Panc1 (cell line): ENCODE results near the gene COL4A2. TPM values are rescaled to one million over a fixed set of nuclear protein-coding genes. Genes with fewer than 3 reads are reported as not detected.

Experiments
- ATAC-seq: fragments of 200-7000 bp; cut with Tn5 transposase; 2 replicates; pipeline ENCODE4 v1.9.1; 2020; ENCODE audit warnings: mild to moderate bottlenecking, moderate library complexity
- BruUV-seq: library from RNA; stranded (reverse); fragments of 400-500 nt; replicated peaks from 2 replicates; lab custom pipeline; 2021; lab: Mats Ljungman, UMichigan
- CTCF ChIA-PET: fragments of 300-600 bp; sonication (Branson Sonifier 250); formaldehyde crosslinking; loops from one replicate; lab custom pipeline; 2022; ENCODE audit warnings: antibody characterized with exemption; lab: Charles Lee
- POLR2A ChIA-PET: fragments of 300-600 bp; sonication (Branson Sonifier 250); formaldehyde crosslinking; loops from one replicate; lab custom pipeline; 2022; ENCODE audit warnings: antibody characterized with exemption; lab: Charles Lee
- DNase-seq: peaks from one replicate; pipeline ENCODE4 v3.0.0-alpha.2; 2010; ENCODE audit warnings: low read depth, low spot score
- H3K27ac ChIP-seq: 2 replicates; pipeline ENCODE4 v1.5.1; 2011; ENCODE audit warnings: mild to moderate bottlenecking, low read length, inconsistent platforms
- H3K27me3 ChIP-seq: fragments of 200-500 bp; sonication (Bioruptor generic); 2 replicates; pipeline ENCODE4 v1.6.0; 2014; ENCODE audit warnings: low read length, inconsistent platforms; ENCODE audit not compliant: control insufficient read depth, insufficient read depth
- H3K36me3 ChIP-seq: fragments of 200-500 bp; sonication (Bioruptor generic); 2 replicates; pipeline ENCODE4 v1.5.1; 2014; ENCODE audit warnings: inconsistent platforms, mild to moderate bottlenecking, low read length, moderate library complexity; ENCODE audit not compliant: control insufficient read depth, insufficient read depth
- H3K4me1 ChIP-seq: 2 replicates; pipeline ENCODE4 v1.5.1; 2011; ENCODE audit warnings: inconsistent platforms, mild to moderate bottlenecking, low read length, moderate library complexity; ENCODE audit not compliant: control insufficient read depth, insufficient read depth
- H3K4me3 ChIP-seq, 2 experiments: 2 replicates each; pipeline ENCODE4 v1.5.1; 2011 to 2012; ENCODE audit warnings: low read depth in 2 of 2, low read length in 2 of 2, mild to moderate bottlenecking in 2 of 2, inconsistent platforms in 1 of 2, moderate library complexity in 1 of 2
- H3K9me3 ChIP-seq: fragments of 200-500 bp; sonication (Bioruptor generic); 2 replicates; pipeline ENCODE4 v1.5.1; 2014; ENCODE audit warnings: low read depth, mild to moderate bottlenecking, inconsistent platforms, low read length, moderate library complexity; ENCODE audit not compliant: control insufficient read depth, insufficient read depth
- CTCF ChIP-seq: fragments of 450-650 bp; IDR thresholded peaks from 2 replicates; pipeline ENCODE4 v1.5.1; 2017; ENCODE audit warnings: mild to moderate bottlenecking
- POLR2AphosphoS5 ChIP-seq: IDR thresholded peaks from 2 replicates; pipeline ENCODE4 v1.6.1; 2012; ENCODE audit warnings: mild to moderate bottlenecking, low read depth, low read length, moderate library complexity
- SIN3A ChIP-seq: IDR thresholded peaks from 2 replicates; pipeline ENCODE4 v1.6.1; 2012; ENCODE audit warnings: low read depth, mild to moderate bottlenecking, low read length, moderate library complexity, borderline replicate concordance; ENCODE audit not compliant: insufficient read depth
- TCF7L2 ChIP-seq: IDR thresholded peaks from 2 replicates; pipeline ENCODE4 v1.6.1; 2011; ENCODE audit warnings: mild to moderate bottlenecking, low read depth, low read length, inconsistent platforms
- in situ Hi-C: cut with HindIII; loops from 2 replicates; pipeline ENCODE4 v1.10.0; 2016; ENCODE audit warnings: low sequenced_read_pairs, low pct_unique_long_range_greater_than_20kb
- intact Hi-C: fragments of 100-400 bp; cut with micrococcal nuclease; formaldehyde crosslinking; loops from one replicate; pipeline ENCODE4 v1.10.0; 2022; ENCODE audit not compliant: unreplicated experiment
- total RNA-seq: library from RNA; stranded (reverse); gene quantifications from one replicate; pipeline ENCODE4 v1.2.1, GENCODE V29; 2021; ENCODE audit not compliant: unreplicated experiment
- TF ChIP-seq, protein P1 (sequence below), 2 experiments: IDR thresholded peaks; 2 replicates each; pipeline ENCODE4 v1.6.1; 2011 to 2012; ENCODE audit warnings: low read depth in 2 of 2, control low read depth in 1 of 2, low read length in 1 of 2, mild to moderate bottlenecking in 1 of 2, moderate library complexity in 1 of 2; ENCODE audit not compliant: insufficient read depth in 1 of 2

COL4A2 gene
- total RNA-seq, 1 experiment from 2014 or later = 3.0 TPM

DNA sequence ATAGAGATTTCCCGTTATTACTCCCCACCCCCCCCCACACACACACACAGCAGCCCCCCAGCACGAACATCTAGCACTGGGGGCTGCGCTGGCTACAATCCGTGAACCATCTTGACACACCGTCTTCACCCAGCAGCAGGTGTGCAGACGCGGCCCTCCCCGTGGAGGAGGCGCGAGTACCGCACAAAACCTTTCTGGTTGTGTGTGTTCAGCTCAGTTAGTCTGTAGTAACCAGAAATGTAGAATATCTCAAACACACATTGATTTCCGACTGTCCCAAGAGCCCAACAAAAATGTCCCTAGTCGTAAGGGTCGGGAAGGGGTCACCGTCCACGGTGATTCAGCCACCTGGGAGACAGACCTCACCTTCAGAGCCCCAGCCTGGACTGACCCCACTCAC lies 131.7 kb downstream of the COL4A2 start:
- Histone ChIP-seq H3K27ac (no peak overlapping the region), H3K9me3 (no peaks in the 10 kb centered on the region), H3K27me3 (no peaks in the 10 kb centered on the region), H3K4me3 (no peak overlapping the region), H3K4me1 (no peaks in the 10 kb centered on the region), H3K36me3 (no peaks in the 10 kb centered on the region)
- ATAC-seq (no peak), DNase-seq (no peak)
- intact Hi-C loops (no loop called here), in situ Hi-C loops (no loop called here)
- BruUV-seq = no TSS peak
- ChIA-PET CTCF (no interaction called here), POLR2A (no interaction called here)
- TF ChIP-seq, protein P1, sequence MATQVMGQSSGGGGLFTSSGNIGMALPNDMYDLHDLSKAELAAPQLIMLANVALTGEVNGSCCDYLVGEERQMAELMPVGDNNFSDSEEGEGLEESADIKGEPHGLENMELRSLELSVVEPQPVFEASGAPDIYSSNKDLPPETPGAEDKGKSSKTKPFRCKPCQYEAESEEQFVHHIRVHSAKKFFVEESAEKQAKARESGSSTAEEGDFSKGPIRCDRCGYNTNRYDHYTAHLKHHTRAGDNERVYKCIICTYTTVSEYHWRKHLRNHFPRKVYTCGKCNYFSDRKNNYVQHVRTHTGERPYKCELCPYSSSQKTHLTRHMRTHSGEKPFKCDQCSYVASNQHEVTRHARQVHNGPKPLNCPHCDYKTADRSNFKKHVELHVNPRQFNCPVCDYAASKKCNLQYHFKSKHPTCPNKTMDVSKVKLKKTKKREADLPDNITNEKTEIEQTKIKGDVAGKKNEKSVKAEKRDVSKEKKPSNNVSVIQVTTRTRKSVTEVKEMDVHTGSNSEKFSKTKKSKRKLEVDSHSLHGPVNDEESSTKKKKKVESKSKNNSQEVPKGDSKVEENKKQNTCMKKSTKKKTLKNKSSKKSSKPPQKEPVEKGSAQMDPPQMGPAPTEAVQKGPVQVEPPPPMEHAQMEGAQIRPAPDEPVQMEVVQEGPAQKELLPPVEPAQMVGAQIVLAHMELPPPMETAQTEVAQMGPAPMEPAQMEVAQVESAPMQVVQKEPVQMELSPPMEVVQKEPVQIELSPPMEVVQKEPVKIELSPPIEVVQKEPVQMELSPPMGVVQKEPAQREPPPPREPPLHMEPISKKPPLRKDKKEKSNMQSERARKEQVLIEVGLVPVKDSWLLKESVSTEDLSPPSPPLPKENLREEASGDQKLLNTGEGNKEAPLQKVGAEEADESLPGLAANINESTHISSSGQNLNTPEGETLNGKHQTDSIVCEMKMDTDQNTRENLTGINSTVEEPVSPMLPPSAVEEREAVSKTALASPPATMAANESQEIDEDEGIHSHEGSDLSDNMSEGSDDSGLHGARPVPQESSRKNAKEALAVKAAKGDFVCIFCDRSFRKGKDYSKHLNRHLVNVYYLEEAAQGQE (IDR thresholded peaks at IDR 0.05; ENCODE audit: insufficient read depth in 1 of 2, low read depth in 2 of 2, low read length in 1 of 2) = no peak
- TF ChIP-seq SIN3A (no peak), TCF7L2 (no peak), POLR2AphosphoS5 (no peak), CTCF (no peak)

- Histone ChIP-seq H3K27me3 (no peaks in the 10 kb centered on the region), H3K9me3 (no peaks in the 10 kb centered on the region), H3K4me3 (no peak overlapping the region), H3K4me1 (no peaks in the 10 kb centered on the region), H3K36me3 (no peaks in the 10 kb centered on the region), H3K27ac (no peak overlapping the region)
- DNase-seq (no peak), ATAC-seq (no peak)
- ChIA-PET CTCF (no interaction called here), POLR2A (no interaction called here)
- BruUV-seq = no TSS peak
- intact Hi-C loops (no loop called here), in situ Hi-C loops (no loop called here)
- TF ChIP-seq TCF7L2 (no peak), SIN3A (no peak), POLR2AphosphoS5 (no peak), CTCF (no peak)
These were observed 134.1 kb downstream of the COL4A2 start for GRCh38 chr13:110440946-110441731.
